A673 (cell line): ENCODE results near the gene ZKSCAN7. TPM values are rescaled to one million over a fixed set of nuclear protein-coding genes. Genes with fewer than 3 reads are reported as not detected.

Experiments
- Bru-seq: library from RNA; stranded (reverse); fragments of 400-500 nt; gene quantifications from one replicate; lab custom pipeline; 2021; lab: Mats Ljungman, UMichigan
- BruChase-seq, 2 experiments: library from RNA; stranded (reverse); fragments of 400-500 nt; gene quantifications; one replicate each; lab custom pipeline; 2021; lab: Mats Ljungman, UMichigan
- BruUV-seq: library from RNA; stranded (reverse); fragments of 400-500 nt; replicated peaks from 2 replicates; lab custom pipeline; 2021; lab: Mats Ljungman, UMichigan
- CTCF ChIA-PET: fragments of 300-600 bp; sonication (Branson Sonifier 250); formaldehyde crosslinking; loops from one replicate; lab custom pipeline; 2022; ENCODE audit warnings: antibody characterized with exemption; lab: Charles Lee
- POLR2A ChIA-PET: fragments of 300-600 bp; sonication (Branson Sonifier 250); formaldehyde crosslinking; loops from one replicate; lab custom pipeline; 2022; ENCODE audit warnings: antibody characterized with exemption; ENCODE audit not compliant: low non-redundant PET; lab: Charles Lee
- DNase-seq: peaks from one replicate; pipeline ENCODE4 v3.0.0-alpha.2; 2015; ENCODE audit warnings: low spot score
- H3K27ac ChIP-seq: fragments of 200-600 bp; sonication (generic); 2 replicates; pipeline ENCODE4 v1.5.1; 2016; ENCODE audit warnings: mixed run types, low read depth, mild to moderate bottlenecking, mixed read lengths, antibody characterized with exemption, low read length; ENCODE audit not compliant: poor library complexity, severe bottlenecking
- H3K27me3 ChIP-seq: fragments of 200-600 bp; sonication (generic); replicated peaks from 2 replicates; pipeline ENCODE4 v1.6.1; 2017; ENCODE audit warnings: mixed run types, low read depth, mild to moderate bottlenecking, mixed read lengths, antibody characterized with exemption, low read length; ENCODE audit not compliant: insufficient read depth, poor library complexity
- H3K36me3 ChIP-seq: fragments of 200-600 bp; sonication (generic); 2 replicates; pipeline ENCODE4 v1.6.1; 2016; ENCODE audit warnings: mixed run types, mild to moderate bottlenecking, mixed read lengths, antibody characterized with exemption, low read length; ENCODE audit not compliant: insufficient read depth, poor library complexity, severe bottlenecking
- H3K4me1 ChIP-seq: fragments of 200-600 bp; sonication (generic); 2 replicates; pipeline ENCODE4 v1.6.1; 2017; ENCODE audit warnings: mixed run types, mild to moderate bottlenecking, mixed read lengths, antibody characterized with exemption, low read length; ENCODE audit not compliant: insufficient read depth, poor library complexity, severe bottlenecking
- H3K4me3 ChIP-seq: fragments of 200-600 bp; sonication (generic); 2 replicates; pipeline ENCODE4 v1.5.1; 2016; ENCODE audit warnings: low read depth, mixed run types, mild to moderate bottlenecking, mixed read lengths, low read length; ENCODE audit not compliant: poor library complexity, severe bottlenecking
- H3K9me3 ChIP-seq: fragments of 200-600 bp; sonication (generic); 2 replicates; pipeline ENCODE4 v1.6.1; 2016; ENCODE audit warnings: mixed run types, low read depth, mild to moderate bottlenecking, mixed read lengths, antibody characterized with exemption, low read length; ENCODE audit not compliant: poor library complexity, severe bottlenecking
- CTCF ChIP-seq: fragments of 300-800, 200-600 bp; sonication (generic); conservative IDR thresholded peaks from 2 replicates; pipeline ENCODE4 v1.5.1; 2017; ENCODE audit warnings: low read depth, mild to moderate bottlenecking, antibody characterized with exemption, low read length, moderate library complexity, mixed read lengths
- EZH2 ChIP-seq: fragments of 200-600 bp; sonication (generic); IDR thresholded peaks from 2 replicates; pipeline ENCODE4 v1.6.1; 2017; ENCODE audit warnings: borderline replicate concordance, low read depth, mild to moderate bottlenecking, mixed read lengths, antibody characterized with exemption, low read length; ENCODE audit not compliant: poor library complexity, severe bottlenecking
- intact Hi-C: fragments of 100-400 bp; cut with micrococcal nuclease; formaldehyde crosslinking; loops from one replicate; pipeline ENCODE4 v1.10.0; 2022; ENCODE audit not compliant: unreplicated experiment
- long read RNA-seq: library from polyadenylated mRNA; stranded (forward); transcript quantifications from one replicate; pipeline ENCODE4 v2.0.0, GENCODE V29; 2022
- total RNA-seq: library from RNA; stranded (reverse); gene quantifications from 2 replicates; pipeline ENCODE4 v1.2.3, GENCODE V29; 2021

Gene ZKSCAN7
- total RNA-seq (3.0 and 3.2 TPM in 2 replicates), Bru-seq, nascent RNA (percentile 53 among the genes with signal in this experiment), BruChase-seq, experiment 1, labeled RNA remaining after a 2-hour chase (percentile 48 among the genes with signal in this experiment), BruChase-seq, experiment 2, labeled RNA remaining after a 6-hour chase (percentile 38 among the genes with signal in this experiment)
- long read RNA-seq, partial matches to known transcripts = 5 of 7 reads
- long read RNA-seq, other reads (novel, unspliced or antisense) = 2 of 7 reads

DNA sequence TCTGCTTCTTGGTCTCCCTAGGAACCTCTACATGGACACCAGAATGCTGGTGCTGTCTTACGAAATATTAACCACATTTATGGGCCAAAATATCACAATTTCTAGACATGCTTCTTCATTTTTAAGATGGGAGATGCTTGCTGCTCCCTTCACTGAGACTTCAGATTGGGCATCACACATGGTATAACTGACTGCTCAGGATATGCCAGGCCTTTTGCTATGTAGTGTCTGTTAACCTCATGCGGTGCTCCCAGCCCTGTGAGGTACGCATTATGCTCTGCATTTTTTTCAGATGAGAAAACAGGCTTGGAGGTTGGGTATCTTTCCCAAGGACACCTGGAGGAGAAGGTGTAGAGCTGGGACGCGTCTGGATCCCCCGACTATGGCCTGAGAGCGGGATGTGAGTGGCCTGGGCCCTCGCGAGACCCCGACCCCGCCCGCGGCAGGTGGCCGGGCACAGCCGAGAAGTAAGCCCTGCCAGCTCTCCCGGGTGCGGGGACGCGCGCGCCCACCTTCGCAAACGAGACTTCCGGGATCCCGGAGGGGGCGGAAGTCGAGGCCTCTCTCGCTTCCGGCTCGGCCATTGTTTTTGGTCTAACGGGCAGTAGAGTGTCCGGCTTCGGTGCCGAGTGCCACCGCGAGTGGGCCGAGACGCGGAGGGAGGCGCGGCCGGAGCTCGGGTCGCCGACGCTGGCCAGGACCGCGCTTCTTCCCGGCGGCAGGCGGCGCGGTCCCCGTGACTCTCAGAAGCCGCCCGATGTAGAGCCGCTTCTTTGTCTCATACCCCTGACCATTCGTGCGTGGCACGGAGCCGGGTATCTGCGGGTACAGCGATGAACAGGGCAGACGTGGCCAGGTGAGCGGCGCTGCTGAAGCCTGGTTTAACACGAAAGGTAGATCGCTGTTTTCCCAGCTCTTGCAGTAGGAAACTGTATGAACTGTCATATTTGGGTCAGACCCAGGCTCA is at the start of gene ZKSCAN7:
TSS of gene ZKSCAN7 (plus strand) at position 568 of the 967 bp plus-strand sequence. CDS start 1,855 bp downstream, outside the sequence.
- TF ChIP-seq EZH2 = no peak
- no peak for TF ChIP-seq CTCF
- DNase-seq = peak; percentile 52
- Histone ChIP-seq H3K36me3 (no peaks in the 10 kb centered on the region), H3K27ac (peak within 1 kb of the TSS; percentile 70), H3K4me1 (no peaks in the 10 kb centered on the region), H3K4me3 (peak within 1 kb of the TSS; percentile 61), H3K27me3 (no peaks in the 10 kb centered on the region), H3K9me3 (no peaks in the 10 kb centered on the region)
- ChIA-PET CTCF (no interaction called here), POLR2A (no interaction called here)
- TSS peak; percentile 71 for BruUV-seq
- intact Hi-C loops = no loop called here

- Histone ChIP-seq H3K4me1 (no peaks in the 10 kb centered on the region), H3K36me3 (no peaks in the 10 kb centered on the region), H3K4me3 (no peak overlapping the region), H3K27me3 (no peaks in the 10 kb centered on the region), H3K27ac (no peak overlapping the region), H3K9me3 (no peaks in the 10 kb centered on the region)
- TF ChIP-seq EZH2 (no peak), CTCF (no peak)
- BruUV-seq = no TSS peak
- ChIA-PET POLR2A (no interaction called here), CTCF (no interaction called here)
- no peak for DNase-seq
- intact Hi-C loops = no loop called here
These were observed 48.4 kb upstream of the ZKSCAN7 start for GRCh38 chr3:44506556-44506955.

GRCh38 chr3:44506961-44507360 is 48.0 kb upstream of the ZKSCAN7 start:
- DNase-seq = no peak
- Histone ChIP-seq H3K4me3 (no peak overlapping the region), H3K36me3 (no peaks in the 10 kb centered on the region), H3K27me3 (no peaks in the 10 kb centered on the region), H3K4me1 (no peaks in the 10 kb centered on the region), H3K27ac (no peak overlapping the region), H3K9me3 (no peaks in the 10 kb centered on the region)
- ChIA-PET POLR2A (no interaction called here), CTCF (no interaction called here)
- no peak for TF ChIP-seq CTCF
- TF ChIP-seq EZH2 = no peak
- no TSS peak for BruUV-seq
- intact Hi-C loops = no loop called here
